KG1 (cell line): ENCODE measurements around the gene DIP2C.

ENCODE experiments used
- DNase-seq: peaks from one replicate; lab custom pipeline; 2025; lab: John Stamatoyannopoulos, UW

DIP2C gene

DNA sequence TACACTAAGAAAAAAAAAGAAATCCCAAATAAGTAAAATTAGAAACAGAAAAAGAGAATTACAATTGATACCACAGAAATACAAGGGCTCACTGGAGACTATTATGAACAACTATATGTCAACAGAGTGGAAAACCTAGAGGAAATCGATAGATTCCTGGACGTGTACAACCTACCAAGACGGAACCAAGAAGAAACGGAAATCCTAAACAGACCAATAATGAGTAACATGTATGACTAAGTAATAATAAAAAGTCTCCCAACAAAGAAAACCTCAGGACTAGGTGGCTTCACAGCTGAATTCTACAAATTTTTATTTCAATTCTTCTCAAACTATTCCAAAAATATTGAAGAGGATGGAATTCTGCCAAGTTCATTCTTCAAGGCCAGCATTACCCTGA is 13.9 kb downstream of the DIP2C start:
- DNase-seq, result no peak

DNA sequence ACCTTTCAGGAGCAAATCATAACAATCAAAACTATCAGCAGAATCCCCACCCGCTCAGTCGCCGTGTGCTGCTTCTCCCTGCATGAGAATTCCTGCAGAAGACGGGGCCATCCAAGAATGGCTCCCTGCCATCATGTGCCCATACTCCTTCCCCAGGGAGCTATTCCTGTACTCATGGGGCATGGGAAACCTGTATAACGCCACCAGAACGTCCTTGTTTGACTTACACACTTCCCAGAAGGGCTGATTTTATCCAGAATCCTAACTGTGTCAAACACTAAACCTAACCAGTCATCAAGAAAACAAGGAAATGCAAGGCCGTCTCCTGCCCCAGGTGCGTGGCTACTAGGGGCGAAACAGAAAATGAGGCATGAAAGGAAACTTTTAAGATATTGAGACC is 16.0 kb downstream of the DIP2C start:
- DNase-seq, result no peak

DNA sequence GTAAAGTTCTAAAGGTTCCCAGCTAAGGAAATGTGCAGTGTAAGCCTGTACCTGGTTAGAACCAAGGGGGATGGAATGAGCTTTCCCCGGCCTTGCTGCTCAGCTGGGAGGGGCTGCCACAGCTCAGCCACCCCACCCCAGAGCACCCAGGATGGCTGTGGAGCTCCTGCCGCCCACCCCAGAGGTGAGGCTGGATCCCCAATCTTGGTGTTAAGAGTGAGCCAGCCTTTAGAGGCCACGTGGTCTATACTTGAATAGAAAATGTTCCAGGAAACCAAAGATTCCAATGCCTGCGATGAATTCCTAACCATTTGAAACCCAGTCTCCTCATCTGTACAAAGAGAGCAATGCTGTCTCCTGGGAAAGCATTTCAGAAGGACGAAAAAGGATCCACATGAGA is 16.5 kb downstream of the DIP2C start:
- DNase-seq, result no peak

DNA sequence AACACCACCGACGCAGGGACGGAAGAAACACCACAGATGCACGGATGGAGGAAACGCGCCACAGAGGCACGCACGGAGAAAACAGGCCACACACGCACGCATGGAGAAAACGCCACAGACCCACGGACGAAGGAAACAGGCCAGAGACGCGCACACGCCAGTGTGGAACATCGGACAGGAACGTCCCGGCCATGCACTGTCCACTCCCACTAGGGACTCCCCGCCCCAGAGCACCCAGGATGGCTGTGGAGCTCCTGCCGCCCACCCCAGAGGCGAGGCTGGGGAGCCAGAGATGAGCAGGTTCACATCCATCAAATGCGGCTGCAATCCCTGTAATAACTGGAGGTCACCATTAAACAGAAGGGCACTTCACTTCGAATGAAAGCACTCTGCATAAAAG is 17.3 kb downstream of the DIP2C start:
- no peak for DNase-seq

DNA sequence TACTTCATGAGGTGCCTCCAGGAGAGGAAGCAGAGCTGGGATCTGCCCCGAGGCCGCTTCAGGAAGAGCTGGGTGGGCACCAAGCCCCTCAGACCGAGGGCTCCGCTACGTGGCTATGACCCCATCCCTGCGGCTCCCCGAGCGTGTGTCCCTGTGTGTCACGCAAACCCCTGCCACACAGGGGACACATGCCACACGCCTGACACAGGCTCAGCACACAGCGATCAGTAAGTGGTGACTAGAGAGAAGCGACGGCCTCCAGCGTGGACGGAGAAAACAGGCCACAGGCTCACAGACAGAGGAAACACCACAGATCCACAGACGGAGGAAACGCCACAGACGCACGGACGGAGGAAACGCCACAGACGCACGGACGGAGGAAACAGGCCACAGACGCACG is 18.5 kb downstream of the DIP2C start:
- DNase-seq, result no peak

DNA sequence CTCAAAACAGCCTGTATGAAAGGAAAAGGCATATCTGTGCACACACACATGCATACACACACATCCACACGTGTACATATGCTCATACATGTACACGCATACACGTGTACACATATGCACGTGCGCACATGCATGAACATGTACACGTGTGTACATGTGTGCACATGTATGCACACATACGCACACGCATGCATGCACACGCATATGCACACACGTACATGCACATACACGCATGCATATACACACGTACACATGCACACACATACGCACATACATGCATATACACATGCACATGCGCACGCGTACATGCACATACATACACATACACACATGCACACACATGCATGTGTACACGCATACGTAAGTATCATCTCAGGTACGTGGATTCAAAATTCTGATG is 19.4 kb downstream of the DIP2C start:
- DNase-seq, result no peak

DNA sequence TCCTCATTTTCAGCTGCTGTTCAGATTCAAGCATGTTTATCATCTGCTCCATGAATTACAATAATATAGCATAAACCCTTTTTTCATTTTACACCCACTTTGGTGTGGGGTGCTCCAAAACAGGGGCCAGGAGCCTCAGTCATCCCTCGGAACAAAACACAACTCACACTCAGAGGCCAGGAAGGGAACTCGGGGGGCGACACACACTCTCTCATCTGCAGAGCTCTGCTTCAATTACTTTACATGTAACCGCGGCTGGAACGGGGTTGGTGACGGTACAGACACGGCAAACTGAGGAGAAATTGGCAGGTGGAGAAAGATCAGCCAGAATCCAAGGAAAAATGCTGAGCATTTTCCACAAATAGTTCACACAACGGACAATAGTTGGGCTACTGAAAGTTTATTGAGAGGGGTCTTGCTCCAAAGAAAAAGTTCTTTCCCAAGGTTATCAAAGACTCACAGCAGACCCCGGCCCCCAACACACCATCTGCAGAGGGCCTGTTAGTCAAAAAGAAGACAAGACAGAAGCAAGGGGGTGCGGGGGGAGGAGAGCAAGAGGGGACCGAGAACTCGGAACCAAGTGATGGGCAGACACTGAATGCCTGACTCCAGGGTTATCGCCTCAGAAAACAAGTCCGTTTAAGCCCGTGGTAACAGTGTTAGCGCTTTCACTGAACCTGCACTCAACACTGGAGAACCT is 20.5 kb downstream of the DIP2C start:
- DNase-seq, result no peak

DNA sequence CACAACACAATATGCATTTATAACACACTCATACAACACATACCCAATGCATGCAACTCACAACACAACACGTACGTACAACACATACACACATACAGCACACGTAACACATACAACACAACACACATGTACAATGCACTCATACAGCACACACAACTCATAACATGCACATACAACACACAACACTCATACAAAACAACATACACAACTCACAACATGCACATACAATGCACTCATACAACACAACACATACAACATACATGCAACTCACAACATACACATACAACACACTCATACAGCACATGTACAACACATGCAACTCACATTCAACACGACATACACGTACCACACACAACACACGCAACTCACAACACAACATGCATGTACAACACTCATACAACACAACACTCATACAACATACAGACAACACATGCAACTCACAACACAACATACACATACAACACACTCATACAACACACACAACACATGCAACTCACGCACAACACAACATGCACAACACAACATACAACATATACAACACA is 21.8 kb downstream of the DIP2C start:
- no peak for DNase-seq

DNA sequence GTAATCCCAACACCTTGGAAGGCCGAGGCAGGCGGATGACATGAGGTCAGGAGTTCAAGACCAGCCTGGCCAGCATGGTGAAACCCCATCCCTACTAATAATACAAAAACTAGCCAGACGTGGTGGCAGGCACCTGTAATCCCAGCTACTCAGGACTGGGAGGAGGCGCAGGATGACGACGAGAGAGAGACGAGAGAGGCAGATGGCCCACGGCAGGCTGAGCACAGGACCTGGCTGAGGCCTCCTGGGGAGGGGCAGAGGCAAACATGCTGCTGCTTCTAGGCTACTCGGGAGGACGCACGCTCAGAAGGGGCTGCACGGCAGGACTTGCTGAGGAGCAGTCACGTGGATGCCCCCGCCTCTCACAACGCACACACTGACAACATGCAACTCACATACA is 22.4 kb downstream of the DIP2C start:
- DNase-seq, result no peak

DNA sequence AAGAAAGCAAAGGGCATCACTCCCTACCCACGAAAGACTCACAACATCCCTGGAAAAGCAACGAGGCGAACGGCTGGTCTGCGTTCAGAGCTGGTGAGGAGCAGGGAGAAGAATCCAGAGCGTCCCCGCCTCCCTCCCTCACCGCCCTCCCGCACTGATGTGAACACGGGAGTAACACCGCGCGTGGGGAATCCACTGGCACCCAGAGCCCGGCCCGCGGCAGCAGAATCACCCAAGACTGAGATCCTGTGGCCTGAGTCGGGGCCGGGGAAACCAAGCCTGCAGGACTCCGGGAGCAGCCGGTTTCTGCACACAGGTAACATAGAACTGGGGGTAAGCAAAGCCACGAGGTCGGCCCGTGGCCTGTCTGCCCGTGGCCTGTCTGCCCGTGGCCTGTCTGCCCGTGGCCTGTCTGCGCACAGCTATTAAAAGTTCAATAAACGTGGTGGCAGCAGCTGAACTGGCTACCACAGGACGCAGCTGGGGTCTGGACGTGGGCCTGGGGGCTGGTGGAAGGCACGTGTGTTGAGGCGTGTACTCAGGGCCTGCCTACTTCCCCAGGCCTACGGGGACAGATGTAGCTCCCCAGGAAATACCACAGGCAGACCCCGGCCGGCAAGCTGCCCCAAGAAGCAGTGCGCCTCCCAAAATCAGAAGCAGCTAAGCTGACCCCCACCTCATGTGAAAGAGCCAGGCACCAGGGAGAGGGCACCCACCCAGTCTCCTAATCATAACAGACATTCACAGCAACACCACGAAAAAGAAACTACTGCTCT is 23.0 kb downstream of the DIP2C start:
- DNase-seq, result no peak

DNA sequence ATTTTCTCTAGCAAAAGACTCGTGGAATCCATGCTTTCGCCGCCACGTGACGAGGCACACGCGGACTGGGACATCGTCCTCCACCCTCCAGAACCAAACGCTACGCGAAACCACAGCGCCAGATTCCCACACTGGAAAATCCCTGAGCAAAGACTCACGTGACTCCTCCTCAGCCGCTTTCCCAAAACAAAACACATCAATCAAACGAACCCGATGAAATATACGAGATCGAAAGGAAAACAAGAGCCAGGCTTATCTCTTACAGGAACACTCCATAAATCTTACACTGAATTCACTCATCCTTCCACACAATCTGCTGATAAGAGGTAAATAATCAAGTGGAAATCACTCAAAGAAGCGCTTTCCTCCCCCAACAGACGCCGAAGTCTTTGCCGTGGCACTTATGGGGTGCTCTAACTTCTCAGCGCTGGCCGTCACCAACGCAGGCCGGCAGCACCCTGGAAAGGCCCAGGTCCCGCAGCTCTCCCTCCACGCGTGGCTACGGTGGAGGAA is 23.8 kb downstream of the DIP2C start:
- DNase-seq, result no peak

DNA sequence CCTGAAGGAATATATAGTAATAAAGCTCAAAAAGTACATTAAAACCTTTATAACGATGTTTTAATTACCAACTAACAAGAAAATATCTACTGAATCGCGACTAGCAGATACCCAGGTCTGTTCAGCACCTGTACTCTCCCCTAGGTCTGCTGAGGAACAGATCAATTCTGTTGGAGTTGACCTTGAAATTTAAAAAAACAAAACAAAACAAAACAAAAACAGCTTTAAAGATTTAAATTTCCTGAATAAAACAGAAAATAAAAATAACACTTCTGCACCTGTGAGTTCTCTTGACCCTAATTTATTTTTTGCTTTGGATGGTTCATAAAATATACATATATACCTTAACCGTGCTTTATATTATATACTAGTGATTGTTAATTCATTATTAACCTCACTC is 24.6 kb downstream of the DIP2C start:
- DNase-seq, result no peak

DNA sequence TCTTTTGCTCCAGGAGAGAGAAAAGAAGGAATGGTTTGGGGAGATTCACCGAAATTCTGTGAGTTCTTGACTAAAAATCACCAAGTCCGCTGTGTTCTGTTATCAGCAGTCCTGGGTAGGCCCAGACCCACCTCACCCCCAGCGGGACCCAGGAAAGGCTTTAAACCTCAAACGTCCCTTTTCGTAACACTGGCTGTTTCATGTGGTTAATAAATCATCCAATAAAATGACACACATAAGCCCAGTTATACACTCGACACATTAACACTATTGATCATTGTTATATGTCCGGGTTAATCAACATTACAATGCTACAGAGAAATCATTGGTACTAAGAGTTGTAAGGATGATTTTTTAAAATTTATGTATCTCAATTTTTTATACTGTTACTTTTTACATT is 25.2 kb downstream of the DIP2C start:
- DNase-seq, result no peak

DNA sequence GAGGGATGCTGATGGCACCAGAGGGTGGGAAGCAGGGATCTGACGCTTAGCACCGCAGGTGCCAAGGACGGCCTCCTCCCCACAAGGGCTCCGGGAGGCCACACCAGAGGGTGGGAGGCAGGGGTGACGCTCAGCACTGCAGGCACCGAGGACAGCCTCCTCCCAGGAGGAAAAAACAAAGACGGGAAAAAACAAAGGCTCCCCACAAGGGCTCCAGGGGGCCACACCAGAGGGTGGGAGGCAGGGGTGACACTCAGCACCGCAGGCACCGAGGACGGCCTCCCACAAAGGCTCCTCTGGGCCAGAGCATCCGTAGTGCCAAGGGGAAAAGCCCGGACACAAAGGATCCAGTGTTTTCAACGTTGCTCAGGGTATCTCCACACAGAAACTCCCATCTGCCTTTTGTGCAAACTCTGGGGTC is 25.6 kb downstream of the DIP2C start:
- no peak for DNase-seq

DNA sequence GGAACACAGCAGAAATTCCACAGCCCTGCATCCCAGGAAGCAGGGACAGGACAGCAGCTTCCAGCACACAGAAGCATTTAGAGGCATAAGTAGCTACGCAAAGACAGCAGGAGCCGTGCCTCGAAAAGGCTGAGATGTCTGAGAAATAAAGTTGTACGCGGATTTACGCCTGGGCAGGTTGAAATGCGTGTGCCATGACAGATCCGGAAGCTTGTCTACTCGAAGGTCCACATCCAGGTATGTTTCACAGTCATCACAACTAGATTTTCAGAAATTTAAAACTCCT is 26.1 kb downstream of the DIP2C start:
- no peak for DNase-seq

DNA sequence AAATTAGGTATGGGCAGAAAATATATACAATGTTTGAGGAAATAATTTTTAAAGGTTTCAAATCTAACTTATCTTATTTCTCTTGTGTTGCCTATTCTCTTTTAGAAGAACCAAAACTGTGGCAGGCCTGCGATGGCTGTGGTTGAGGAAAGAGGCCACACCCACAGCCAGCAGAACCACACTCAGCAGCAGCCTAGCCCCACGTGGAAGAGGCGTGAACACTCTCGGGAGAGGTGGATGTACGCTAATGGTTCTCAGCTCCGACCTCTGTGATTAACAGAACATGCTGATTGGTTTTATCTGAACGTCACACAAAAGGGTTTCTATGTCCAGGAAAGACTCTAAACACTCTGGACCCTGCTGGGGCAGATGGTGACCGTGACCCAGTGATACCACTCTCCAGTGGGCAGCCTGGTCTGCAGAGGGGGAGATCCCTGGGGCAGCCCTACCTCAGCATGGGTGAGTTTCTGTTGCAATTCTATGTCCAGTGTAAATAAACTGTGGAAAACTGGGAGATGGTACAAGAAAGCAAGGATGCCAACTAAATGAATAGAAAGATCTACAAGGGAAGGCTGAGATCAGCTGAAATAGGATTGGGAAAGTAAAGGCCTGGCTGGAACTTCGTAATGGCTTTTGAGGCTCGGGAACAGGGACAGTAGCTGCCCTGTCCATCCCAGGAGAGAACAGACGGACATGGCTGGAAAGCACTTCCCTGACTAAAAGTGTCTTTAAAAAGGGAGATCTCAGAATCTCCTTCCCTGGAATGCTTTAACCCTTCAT is 26.6 kb downstream of the DIP2C start:
- no peak for DNase-seq

DNA sequence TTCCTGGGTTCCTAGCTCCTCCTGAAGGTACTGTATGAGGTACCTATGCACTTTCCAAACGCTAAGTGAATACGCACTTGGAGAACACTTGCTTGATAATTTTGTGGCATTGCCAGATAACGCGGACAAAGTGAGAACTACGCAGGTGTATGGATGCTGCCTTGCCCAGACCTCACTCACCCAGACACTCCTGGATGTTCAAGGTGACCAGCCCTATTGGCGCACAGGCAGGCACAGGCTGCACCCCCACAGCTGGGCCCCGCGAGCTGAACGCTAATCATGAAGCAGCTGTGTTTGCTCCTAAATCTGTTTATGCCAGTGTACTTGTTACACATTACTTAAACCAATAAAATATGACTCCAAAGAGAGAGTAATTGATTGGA is 27.3 kb downstream of the DIP2C start:
- DNase-seq, result no peak

DNA sequence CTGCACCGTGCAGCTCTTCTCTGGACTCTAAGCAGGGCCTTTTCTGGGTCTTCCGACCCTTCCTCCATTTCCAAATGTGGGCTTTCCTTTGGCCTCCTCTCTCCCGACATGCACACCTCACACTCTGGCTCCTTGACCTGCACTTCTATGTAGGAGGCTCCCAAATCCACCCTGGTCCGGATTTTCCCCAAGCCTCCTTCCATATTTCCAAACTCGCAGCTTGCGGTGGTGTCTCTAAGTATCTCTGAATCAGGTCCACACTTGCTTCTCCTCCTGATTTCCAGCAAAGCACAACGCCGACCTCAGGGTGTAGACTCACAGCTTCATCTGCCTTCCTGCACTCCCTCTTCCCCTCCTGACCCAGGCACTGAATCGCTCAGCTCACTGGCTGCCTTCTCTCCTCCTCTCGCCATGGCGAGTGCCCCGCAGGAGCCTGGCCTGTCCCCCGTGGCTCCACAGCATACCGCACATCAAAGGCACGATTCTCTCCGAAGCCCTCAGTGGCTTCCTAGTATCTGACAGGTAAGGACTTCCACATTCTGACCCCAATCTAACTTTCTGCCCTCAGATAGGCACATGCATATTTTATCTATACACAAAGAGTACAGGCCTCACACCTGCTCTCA is 27.8 kb downstream of the DIP2C start:
- DNase-seq, result no peak

DNA sequence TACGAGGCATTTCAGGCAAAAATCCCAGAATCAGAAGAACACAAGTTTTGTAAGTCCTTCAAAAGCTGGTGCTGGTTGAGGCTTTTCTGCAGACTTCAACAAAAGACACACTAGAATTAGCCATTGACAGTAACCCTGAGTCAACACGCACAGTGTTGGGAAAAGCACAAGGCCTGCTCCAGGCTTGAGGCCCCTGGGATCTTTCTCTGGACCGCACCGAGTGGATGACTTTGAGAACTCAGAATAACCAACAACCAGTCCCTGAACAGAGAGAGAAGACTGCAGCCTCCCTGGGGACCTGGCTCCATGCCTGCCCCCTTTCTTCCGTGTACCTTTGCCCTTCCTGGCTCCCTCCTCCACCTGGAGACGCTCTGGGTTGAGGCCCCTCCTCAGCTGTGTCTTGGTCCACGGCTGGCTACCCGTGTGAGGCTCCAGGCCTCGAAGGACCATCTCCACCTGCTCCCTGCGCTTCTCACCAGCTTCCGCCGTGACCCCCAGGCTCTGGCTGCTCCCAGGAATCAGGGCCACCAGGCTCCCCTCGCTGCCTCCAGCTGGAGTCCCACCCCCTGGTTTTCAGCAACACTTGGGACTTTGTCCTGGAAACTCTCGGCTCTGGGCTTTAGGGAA is 28.4 kb downstream of the DIP2C start:
- no peak for DNase-seq

DNA sequence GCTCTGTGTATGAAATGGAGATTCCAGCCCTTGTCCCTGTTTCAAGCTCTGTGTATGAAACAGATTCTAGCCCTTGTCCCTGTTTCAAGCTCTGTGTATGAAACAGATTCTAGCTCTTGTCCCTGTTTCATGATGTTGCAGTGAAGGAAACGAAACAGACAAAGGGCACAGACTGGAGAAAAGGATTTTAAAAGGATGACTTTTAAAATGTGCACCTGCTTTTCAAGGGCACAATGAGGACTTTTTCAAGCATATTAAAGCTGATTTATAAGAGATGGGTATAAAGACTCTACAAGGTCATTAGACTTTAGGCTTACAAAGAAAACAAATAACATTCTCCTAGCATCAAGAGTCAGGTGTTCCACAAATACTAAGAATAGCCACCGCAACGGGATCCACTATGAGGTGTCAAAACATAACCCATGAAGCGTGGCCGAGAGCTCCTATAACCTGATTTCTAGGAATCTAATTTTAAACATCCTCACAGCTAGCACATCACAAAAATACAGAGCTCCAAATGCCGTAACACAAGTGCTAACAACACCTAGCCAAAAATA is 29.0 kb downstream of the DIP2C start:
- DNase-seq, result no peak

DNA sequence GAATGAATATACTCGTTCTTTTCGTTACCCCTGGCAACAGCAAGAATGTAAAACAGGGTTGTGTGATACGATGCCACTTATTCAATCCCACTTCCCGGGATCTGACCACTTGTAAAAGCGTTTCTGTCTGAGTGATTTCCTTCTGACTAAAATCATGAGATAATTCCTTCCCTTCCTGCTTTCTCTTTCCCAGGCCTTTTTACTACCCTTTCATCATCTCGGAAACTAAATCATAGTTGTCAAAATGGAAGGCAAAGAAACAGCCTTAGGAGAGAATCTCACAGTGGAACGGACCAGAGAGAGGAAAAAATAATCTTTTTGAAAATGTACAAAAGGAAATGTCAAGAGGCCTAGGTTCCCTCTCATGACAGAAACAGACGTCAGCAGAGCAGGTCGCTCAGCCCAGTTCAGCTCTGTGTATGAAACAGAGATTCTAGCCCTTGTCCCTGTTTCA is 29.8 kb downstream of the DIP2C start:
- DNase-seq, result no peak
